NB4 (cell line): ENCODE data around the gene TMEM184A.

Source experiments
- CTCF ChIP-seq: IDR thresholded peaks from one replicate; pipeline ENCODE4 v1.5.1; 2012; ENCODE audit warnings: low read depth, low read length
- MAX ChIP-seq: IDR thresholded peaks from 2 replicates; pipeline ENCODE4 v1.6.1; 2011; ENCODE audit warnings: low read depth, low read length
- MYC ChIP-seq: IDR thresholded peaks from 2 replicates; pipeline ENCODE4 v1.6.1; 2011; ENCODE audit warnings: low read depth, low read length
- POLR2A ChIP-seq: IDR thresholded peaks from 2 replicates; pipeline ENCODE4 v1.6.1; 2011; ENCODE audit warnings: mild to moderate bottlenecking; ENCODE audit not compliant: insufficient read length; ENCODE audit errors: extremely low read depth

DNA sequence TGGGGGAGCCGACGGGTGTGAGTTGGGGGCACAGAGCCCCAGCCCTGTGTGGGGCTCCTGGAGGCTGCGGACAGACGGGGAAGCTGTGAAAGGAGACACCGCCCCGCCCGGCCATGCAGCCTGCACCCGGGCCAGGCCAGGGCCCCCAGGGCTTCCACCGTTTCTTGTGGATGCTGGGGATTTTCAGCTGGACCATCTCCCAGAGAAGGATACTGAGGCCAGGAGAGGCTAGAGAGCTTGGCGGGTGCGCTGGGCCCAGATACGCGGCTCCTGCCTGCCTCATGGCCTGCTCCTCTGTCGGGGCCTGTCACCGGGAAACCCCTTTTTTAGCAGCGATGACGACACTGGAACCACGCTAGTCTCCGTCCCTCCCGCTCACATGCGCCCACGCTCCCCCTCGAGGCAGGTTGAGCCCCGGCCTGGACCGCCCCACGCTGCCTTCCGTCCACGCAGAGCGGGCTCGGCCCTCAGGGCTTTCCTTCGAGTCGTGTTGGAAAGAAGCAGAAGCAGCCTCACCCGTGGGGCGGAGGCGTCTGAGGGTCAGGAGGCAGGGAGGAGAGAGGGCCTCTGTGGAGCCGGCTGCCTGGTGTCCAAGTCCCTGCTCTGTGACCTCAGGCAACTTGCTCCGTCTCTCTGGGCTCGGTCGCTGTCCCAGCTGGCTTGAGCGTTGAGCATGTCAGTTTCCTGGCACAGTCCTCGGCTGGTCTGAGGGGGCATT lies 11.7 kb downstream of the TMEM184A start:
- no peak for TF ChIP-seq CTCF
- TF ChIP-seq POLR2A = no peak
- TF ChIP-seq MAX = no peak
- no peak for TF ChIP-seq MYC
